GM19351 (cell line): ENCODE measurements around the gene RHBDL1.

Experiments
- ATAC-seq: cut with Tn5 transposase; IDR thresholded peaks from one replicate; pipeline ENCODE4 v1.9.1; 2021; ENCODE audit warnings: mild to moderate bottlenecking, moderate library complexity; ENCODE audit not compliant: unreplicated experiment

The RHBDL1 gene

DNA sequence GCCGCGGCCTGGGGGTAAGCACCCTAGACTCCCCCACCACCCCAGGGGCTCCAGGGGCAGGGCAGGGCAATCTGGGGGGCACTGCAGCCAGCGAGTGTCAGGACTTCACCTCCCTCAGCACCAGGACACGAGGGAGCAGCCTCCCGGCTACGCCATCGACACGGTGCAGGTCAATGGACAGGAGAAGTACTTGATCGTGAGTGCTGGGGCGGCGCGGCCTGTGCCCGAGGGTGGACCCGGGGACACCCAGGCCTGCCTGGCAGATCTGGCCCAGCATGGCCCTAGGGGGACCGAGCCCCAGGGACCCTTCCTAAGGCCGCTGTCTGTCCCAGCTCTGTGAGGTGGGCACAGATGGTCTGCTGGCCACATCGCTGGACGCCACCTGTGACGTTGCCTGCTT lies 3.1 kb upstream of the RHBDL1 start:
- ATAC-seq: no peak

DNA sequence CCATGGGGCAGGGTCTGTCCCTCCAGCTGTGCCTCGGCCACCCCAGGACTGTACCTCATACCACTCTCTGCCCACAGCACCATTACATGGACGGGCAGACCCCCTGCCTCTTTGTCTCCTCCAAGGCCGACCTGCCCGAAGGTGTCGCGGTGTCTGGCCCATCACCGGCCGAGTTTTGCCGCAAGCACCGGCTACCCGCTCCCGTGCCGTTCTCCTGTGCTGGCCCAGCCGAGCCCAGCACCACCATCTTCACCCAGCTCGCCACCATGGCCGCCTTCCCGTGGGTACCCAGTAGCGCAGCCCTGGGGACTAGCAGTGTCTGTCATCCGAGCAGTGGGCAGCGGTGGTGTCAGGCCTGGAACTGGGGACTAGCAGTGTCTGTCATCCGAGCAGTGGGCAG lies 2.6 kb upstream of the RHBDL1 start:
- no peak for ATAC-seq

DNA sequence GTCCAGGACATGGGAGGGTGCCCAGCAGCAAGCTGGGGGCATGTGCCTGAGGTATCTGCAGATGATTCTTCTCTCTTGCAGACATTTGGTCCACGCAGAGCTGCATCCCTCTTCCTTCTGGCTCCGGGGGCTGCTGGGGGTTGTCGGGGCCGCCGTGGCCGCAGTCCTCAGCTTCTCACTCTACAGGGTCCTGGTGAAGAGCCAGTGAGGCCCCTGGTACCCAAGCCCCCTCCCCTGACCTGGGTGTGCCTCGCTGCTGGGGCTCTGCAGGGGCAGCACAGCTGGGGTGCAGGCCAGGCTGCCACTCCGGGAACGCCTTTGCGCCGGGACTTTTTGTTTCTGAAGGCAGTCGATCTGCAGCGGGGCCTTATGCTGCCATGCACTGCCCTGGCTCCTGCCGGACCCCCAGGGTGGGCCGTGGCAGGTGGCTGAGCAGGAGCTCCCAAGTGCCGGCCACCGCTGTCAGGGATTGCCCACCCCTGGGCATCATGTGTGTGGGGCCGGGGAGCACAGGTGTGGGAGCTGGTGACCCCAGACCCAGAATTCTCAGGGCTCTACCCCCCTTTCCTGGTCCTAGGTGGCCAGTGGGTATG lies 2.0 kb upstream of the RHBDL1 start:
- ATAC-seq: no peak

DNA sequence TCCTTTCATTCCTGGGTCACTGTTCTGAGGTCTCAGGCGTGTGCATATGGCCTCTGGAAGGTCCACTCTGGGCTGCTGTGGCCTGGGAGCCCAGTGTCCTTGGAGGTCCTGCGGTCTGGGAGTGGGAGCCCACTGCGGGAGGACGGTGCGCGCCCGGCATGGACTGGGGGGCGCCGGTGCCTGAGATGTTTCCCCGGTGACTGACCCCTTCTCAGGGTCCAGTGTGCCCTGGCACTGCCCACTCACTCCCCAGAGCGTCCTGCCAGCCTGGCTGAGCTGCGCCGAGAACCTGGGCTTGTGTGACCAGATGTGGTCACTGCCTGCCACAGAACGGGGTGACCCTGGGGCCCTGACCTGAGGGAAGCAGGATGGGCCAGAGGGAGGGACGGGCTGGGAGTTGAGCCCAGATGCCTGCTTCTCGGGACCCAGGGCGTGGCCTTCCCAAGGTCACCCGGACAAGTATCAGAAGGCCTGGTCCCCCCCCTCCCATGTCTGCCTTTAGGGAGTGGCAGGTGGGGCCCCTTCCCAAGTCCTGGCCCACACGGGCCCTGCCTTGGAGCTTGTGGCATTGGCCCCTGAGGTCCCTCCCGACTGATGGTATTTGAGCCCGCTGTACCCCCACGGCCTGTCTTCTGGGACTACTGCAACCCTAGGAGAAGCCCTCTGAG lies 1.1 kb upstream of the RHBDL1 start:
- no peak for ATAC-seq

DNA sequence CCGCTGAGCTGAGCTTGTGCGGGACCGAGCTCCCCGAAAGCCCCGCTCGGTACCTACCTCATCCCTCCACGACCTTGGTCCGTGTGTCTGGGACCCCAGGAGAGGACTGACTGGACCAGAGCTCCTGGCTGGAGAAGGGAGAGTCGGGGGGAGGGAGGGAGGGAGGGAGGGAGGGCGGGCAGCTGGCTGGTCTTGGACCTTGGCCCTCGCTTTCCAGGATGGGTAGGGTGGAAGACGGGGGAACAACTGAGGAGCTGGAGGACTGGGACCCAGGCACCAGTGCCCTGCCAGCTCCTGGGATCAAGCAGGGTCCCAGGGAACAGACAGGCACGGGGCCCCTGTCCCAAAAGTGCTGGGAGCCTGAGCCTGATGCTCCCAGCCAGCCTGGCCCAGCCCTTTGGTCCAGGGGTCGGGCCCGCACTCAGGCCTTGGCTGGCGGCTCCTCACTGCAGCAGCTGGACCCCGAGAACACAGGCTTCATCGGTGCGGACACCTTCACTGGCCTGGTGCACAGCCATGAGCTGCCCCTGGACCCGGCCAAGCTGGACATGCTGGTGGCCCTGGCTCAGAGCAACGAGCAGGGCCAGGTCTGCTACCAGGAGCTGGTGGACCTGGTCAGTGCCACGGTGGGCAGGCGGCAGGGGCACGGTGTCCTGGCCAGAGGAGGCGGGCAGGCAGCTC lies 553 bp downstream of the RHBDL1 start:
- no peak for ATAC-seq

DNA sequence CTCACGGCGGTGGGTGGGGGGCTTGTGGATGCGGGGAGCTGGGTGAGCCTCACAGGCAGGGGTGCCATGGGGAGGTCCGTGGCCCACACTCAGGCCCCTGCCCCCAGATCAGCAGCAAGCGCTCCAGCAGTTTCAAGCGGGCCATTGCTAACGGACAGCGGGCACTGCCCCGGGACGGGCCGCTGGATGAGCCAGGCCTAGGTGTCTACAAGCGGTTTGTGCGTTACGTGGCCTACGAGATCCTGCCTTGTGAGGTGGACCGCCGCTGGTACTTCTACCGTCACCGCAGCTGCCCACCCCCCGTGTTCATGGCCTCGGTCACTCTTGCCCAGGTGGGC lies 1.1 kb downstream of the RHBDL1 start:
- ATAC-seq: no peak

DNA sequence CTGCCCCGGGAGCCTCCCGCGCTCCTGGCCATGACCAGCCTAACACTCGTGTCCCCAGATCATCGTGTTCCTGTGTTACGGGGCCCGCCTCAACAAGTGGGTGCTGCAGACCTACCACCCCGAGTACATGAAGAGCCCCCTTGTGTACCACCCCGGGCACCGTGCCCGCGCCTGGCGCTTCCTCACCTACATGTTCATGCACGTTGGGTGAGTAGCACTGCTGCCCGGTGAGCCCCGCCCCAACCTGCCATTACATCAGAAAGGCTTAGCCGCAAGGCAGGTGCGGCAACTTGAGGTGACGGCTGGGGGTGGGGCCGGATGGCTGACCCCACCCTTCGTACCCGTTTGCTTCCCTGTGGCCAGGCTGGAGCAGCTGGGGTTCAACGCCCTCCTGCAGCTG lies 1.4 kb downstream of the RHBDL1 start:
- ATAC-seq: no peak

DNA sequence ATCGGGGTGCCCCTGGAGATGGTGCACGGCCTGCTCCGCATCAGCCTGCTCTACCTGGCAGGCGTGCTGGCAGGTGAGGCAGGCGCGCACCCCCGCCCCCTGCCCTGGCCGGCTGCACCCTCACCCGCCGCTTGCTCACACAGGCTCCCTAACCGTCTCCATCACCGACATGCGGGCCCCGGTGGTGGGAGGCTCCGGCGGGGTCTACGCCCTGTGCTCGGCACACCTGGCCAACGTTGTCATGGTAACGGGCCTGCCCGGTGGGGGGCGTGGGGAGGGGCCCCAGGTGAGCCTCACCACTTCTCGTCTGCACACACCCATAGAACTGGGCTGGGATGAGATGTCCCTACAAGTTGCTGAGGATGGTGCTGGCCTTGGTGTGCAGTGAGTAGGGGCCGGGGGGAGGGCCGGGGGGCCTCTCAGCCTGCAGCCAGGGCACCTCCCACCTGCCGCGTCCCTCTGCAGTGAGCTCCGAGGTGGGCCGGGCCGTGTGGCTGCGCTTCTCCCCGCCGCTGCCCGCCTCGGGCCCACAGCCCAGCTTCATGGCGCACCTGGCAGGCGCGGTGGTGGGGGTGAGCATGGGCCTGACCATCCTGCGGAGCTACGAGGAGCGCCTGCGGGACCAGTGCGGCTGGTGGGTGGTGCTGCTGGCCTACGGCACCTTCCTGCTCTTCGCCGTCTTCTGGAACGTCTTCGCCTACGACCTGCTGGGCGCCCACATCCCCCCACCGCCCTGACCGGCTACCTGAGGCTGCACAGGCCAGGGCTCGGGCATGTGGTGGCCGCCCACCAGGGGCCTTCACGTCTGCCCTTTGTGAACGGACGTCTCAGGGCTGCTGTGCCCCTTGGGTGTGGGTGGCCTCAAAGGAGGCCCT lies 2.1 kb downstream of the RHBDL1 start:
- no peak for ATAC-seq

DNA sequence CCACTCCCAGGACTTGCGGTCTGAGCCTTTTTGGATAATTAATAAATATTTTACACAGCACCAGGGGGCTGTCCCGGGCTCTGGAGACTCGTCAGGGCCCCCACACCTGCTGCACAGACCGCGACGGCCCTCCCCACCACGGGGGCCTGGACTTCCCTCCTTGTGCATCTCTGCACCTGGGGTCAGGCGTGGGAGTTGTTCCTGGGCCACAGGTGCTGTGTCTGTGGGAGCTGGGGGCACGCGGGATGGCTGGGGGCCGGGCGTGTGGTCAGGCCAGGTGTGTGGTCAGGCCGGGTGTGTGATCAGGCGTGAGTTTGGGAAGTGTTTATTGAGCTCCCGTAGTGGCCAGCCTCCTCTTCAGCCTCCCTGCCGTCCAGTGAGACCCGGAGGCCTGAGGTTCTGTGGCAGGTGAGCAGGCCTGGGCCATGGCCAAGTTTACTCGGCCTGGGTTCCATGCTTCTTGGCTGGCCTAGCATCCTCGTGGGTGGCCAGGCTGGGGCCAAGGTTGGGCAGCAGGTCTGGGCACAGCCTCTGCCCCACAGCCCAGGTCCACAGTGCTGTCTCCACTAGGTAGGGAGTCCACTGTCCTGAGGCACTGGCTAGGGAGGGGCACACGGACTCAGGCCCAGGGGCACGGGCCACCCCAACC lies 2.9 kb downstream of the RHBDL1 start:
- no peak for ATAC-seq

DNA sequence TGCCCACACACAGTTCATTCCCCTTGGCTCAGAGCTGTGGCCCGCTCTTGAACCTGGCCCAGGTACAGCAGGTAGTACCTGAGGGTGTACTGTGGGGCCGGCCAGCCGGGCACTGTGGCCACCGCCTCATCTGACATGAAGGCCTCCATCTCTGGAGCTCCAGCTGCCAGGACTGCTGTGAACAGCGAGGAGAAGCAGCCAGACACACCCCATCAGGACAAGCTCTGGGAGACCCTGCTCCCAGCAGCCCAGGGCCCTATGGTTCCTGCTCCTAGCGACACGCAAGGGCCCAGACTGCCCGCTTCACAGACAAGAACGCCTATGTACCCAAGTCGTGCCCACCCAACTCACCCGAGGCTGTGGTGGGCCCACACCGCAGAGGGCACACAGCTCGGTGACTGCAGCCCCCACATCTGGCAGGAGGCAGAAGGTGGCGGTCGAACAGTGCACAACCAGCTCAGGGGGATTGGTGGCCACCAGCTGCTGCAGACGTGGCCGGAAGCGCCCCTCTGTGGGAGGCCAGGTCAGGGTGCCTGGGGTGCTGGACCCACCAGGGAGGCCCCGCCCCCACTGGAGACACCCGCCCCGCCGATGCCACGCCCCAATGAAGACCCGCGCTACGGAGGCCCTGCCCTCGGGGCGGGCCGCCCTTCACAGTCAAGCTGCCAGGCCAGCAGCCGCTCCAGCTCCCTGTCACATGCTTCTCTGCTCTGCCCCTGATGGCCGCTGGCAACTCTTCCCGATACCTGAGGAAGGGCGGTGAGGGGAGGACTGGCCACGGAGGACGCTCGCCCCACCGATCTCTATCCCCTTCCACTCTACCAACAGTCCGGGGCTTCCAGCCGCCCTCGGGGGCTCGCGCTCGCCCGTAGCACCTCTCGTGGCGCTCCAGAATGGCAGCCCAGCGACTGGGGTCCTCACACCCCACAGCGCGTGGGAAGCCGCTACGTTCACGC lies 3.7 kb downstream of the RHBDL1 start:
- ATAC-seq: no peak

DNA sequence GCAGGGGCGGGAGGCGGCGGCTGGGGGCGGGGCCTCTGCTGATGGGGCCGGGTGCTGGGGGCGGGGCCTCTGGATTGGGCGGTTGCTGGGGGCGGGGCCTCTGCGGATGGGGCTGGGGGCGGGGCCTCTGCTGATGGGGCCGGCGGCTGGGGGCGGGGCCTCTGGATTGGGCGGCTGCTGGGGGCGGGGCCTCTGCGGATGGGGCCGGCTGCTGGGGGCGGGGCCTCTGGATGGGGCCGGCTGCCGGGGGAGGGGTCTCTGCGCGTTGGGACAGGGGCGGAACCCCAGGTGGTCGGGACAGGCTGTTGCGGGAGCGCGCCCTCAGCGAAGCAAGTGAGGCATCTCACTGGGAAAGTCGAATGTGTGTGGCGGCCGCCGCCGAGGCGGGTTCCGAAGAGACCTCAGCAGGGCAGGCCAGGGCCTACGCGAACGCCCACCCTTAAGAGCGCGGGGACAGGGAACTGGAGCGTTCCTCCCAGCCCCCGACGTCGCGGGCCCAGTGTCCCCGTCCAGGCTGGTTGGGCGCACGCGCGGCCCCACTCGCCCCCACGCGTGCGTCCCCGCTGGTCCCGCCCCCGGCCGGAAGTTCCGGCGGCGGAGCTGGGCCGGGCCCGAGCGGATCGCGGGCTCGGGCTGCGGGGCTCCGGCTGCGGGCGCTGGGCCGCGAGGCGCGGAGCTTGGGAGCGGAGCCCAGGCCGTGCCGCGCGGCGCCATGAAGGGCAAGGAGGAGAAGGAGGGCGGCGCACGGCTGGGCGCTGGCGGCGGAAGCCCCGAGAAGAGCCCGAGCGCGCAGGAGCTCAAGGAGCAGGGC lies 4.5 kb downstream of the RHBDL1 start, which contains the start of gene STUB1:
STUB1 (plus strand) TSS at position 597 of the 811 bp plus-strand sequence; CDS start at position 713, 116 bp downstream.
- peak; percentile 38 for ATAC-seq

DNA sequence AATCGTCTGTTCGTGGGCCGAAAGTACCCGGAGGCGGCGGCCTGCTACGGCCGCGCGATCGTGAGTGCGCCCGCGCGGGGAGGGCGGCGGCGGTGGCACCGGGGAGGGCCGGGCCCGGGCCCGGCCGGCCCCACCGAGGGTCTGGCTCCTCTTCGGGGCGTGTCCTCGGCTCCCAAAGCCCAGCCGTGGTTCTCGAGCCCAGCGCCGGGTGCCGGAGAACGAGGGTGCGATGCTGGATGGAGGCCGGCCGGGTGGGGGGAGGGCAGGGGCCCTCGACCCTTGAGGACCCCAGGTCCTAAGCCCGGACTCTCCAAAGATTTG lies 5.1 kb downstream of the RHBDL1 start:
- no peak for ATAC-seq

DNA sequence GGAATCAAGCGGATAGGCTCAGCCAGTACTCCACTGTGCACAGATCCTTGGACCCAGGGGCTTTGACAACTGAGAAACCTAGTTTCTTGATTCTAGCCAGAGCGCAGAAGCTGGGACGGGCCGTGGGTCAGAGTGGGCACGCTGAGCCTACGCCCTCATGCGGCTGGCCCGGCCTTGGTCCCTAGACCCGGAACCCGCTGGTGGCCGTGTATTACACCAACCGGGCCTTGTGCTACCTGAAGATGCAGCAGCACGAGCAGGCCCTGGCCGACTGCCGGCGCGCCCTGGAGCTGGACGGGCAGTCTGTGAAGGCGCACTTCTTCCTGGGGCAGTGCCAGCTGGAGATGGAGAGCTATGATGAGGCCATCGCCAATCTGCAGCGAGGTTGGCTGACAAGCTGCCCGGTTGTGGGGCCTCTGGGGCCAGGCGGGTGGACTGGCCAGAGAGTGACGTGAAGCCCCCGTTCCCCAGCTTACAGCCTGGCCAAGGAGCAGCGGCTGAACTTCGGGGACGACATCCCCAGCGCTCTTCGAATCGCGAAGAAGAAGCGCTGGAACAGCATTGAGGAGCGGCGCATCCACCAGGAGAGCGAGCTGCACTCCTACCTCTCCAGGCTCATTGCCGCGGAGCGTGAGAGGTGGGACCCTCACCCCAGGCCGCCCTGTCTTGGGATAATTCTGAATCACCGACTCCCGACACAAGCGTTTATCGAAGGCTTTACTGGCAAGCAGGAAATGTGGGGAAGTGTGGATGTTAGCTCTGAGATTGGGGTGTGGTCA lies 5.7 kb downstream of the RHBDL1 start:
- no peak for ATAC-seq

DNA sequence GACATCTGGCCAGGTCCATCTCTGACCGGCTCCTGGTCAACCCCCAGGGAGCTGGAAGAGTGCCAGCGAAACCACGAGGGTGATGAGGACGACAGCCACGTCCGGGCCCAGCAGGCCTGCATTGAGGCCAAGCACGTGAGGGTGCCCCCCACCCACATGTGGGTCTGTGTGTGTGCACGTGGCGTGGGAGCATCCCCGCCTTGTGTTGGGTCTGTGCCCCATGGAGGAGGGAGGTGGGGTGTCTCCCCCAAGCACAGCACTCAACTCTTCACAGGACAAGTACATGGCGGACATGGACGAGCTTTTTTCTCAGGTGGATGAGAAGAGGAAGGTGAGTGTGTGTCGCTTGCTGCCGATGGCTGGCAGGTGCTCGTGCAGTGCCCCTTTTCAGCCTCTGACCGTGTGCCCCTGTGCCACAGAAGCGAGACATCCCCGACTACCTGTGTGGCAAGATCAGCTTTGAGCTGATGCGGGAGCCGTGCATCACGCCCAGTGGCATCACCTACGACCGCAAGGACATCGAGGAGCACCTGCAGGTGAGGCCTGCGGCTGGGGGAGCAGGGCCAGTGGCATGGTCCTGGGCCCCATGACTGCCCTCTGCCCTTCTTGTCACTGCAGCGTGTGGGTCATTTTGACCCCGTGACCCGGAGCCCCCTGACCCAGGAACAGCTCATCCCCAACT lies 6.4 kb downstream of the RHBDL1 start:
- ATAC-seq: no peak

DNA sequence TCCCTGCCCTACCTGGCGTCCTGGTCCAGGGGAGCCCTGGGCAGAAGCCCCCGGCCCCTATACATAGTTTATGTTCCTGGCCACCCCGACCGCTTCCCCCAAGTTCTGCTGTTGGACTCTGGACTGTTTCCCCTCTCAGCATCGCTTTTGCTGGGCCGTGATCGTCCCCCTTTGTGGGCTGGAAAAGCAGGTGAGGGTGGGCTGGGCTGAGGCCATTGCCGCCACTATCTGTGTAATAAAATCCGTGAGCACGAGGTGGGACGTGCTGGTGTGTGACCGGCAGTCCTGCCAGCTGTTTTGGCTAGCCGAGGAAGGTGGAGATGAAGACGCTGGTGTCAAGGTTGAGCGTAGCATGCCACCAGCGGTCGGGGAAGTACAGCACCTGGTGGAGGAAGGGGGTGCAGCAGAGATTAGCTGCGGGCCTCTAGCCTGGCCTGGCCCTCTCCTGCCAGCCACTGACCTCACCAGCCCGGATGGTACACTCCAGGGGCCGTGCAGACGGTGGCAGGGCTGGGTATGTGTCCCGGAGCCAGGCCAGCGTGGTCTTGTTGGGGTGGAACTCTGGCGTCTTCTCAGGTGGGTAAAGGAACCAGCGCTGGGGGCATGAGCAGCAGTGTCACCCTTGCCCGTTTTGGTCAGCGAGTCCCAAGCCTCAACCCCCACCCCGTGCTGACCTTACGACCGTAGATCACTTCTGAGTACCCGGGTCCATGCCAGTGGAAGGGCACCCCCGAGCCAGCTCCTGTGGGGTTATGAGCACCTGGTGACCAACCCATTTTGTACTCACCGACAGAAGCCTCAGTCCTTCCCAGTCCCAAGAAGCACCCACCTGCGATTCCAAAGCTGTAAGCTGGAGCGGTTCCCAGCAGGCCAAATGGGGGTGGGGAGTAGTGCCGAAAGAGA lies 7.3 kb downstream of the RHBDL1 start:
- no peak for ATAC-seq

DNA sequence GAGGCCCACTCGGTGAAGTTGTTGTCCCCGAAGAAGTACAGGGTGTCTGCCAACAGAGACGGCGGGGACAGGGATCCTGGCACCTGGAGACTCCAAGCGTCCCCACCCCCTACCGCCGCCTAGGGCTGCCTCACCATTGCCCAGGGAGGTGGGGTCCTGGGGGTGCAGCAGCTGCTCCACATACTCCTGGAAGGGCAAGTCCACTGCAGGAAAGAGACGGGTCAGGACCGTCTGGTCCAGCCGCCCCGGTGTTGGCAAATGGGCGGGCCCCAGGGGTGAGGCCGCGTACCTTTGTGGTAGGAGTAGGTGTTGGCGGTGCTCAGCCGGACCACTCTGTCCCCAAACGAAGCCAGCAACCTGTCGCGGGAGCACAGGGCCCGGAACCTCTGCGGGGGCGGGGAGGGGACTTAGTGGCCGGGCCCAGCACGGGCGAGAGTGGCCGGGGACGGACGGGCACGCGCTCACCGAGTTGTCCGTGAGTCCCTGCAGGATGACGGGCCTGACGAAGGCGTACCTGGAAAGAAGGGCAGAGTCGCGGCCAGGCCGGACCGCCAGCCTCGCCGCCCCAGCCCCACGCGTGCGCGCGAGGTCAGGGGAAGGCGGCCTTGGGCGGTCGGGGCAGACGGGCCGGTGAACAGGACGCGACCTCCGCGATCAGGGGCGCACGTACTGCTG lies 8.1 kb downstream of the RHBDL1 start:
- ATAC-seq: no peak
